Left ventricle myocardium inferior (tissue), 1 donor: Measurements from ENCODE around the gene UNC5A. TPM values are rescaled to one million over a fixed set of nuclear protein-coding genes. Genes with fewer than 3 reads are reported as not detected.

Experiments
- DNase-seq: peaks from one replicate; pipeline ENCODE4 v3.0.0-alpha.2; 2020
- H3K27ac ChIP-seq: fragments of 200-600 bp; replicated peaks from 2 replicates; pipeline ENCODE4 v1.8.0; 2021
- H3K27me3 ChIP-seq: fragments of 200-600 bp; 2 replicates; pipeline ENCODE4 v1.8.0; 2021; ENCODE audit warnings: low read depth
- H3K36me3 ChIP-seq: fragments of 200-600 bp; 2 replicates; pipeline ENCODE4 v1.8.0; 2021
- H3K4me1 ChIP-seq: fragments of 200-600 bp; 2 replicates; pipeline ENCODE4 v1.8.0; 2021
- H3K4me3 ChIP-seq: fragments of 200-600 bp; 2 replicates; pipeline ENCODE4 v1.8.0; 2021; ENCODE audit warnings: mild to moderate bottlenecking, moderate library complexity
- H3K9me3 ChIP-seq: fragments of 200-600 bp; replicated peaks from 2 replicates; pipeline ENCODE4 v1.8.0; 2021
- CTCF ChIP-seq: fragments of 200-600 bp; IDR thresholded peaks from 2 replicates; pipeline ENCODE4 v1.8.0; 2021; ENCODE audit warnings: antibody characterized with exemption, mild to moderate bottlenecking, borderline replicate concordance
- intact Hi-C: fragments of 100-400 bp; cut with micrococcal nuclease; formaldehyde crosslinking; loops from one replicate; pipeline ENCODE4 v1.11.0; 2022
- total RNA-seq: library from RNA; stranded (reverse); fragmentation: NEBNext Ultra II Directional; extraction: Animal tissue kit (Norgen Biotek cat#: 25700); gene quantifications from one replicate; pipeline ENCODE4 v1.2.1, GENCODE V29; 2021
- donor health status: DM: no; HTN: yes; CAD: no; lungs with severe emphysema.

Gene UNC5A
- total RNA-seq, 1 donor from 2014 or later: not detected

- Histone ChIP-seq H3K36me3 (peaks cover 58% of the 10 kb centered on the region), H3K9me3 (no peaks in the 10 kb centered on the region), H3K27ac (no peak overlapping the region), H3K27me3 (no peaks in the 10 kb centered on the region), H3K4me1 (peaks cover 3% of the 10 kb centered on the region), H3K4me3 (no peak overlapping the region)
- intact Hi-C loops: no loop called here
- no peak for TF ChIP-seq CTCF
- DNase-seq: no peak
Observed at GRCh38 chr5:176902911-176903664, 92.7 kb downstream of the UNC5A start.

- peaks cover 3% of the 10 kb centered on the region for H3K4me1 ChIP-seq
- intact Hi-C loops: no loop called here
- DNase-seq: no peak
- no peak for TF ChIP-seq CTCF
- H3K9me3 ChIP-seq: no peaks in the 10 kb centered on the region
- peaks cover 69% of the 10 kb centered on the region for H3K36me3 ChIP-seq
- H3K27me3 ChIP-seq: no peaks in the 10 kb centered on the region
- no peak overlapping the region for H3K27ac ChIP-seq
- no peak overlapping the region for H3K4me3 ChIP-seq
Observed at GRCh38 chr5:176904276-176904675, 93.9 kb downstream of the UNC5A start.

- H3K4me3 ChIP-seq: no peak overlapping the region
- no peaks in the 10 kb centered on the region for H3K27me3 ChIP-seq
- H3K4me1 ChIP-seq: no peaks in the 10 kb centered on the region
- no peak overlapping the region for H3K27ac ChIP-seq
- TF ChIP-seq CTCF: no peak
- peaks cover 79% of the 10 kb centered on the region for H3K36me3 ChIP-seq
- intact Hi-C loops: no loop called here
- no peaks in the 10 kb centered on the region for H3K9me3 ChIP-seq
- DNase-seq: no peak
Observed at GRCh38 chr5:176906126-176906525, 95.8 kb downstream of the UNC5A start.

GRCh38 chr5:176906796-176907195 is 96.4 kb downstream of the UNC5A start:
- H3K9me3 ChIP-seq: no peaks in the 10 kb centered on the region
- no peak for TF ChIP-seq CTCF
- no peaks in the 10 kb centered on the region for H3K4me1 ChIP-seq
- no peak overlapping the region for H3K4me3 ChIP-seq
- peaks cover 85% of the 10 kb centered on the region for H3K36me3 ChIP-seq
- H3K27me3 ChIP-seq: no peaks in the 10 kb centered on the region
- intact Hi-C loops: no loop called here
- no peak overlapping the region for H3K27ac ChIP-seq
- no peak for DNase-seq

GRCh38 chr5:176908675-176909368 is 98.5 kb downstream of the UNC5A start:
- H3K9me3 ChIP-seq: no peaks in the 10 kb centered on the region
- H3K27ac ChIP-seq: no peak overlapping the region
- intact Hi-C loops: no loop called here
- DNase-seq: no peak
- H3K27me3 ChIP-seq: no peaks in the 10 kb centered on the region
- no peaks in the 10 kb centered on the region for H3K4me1 ChIP-seq
- H3K36me3 ChIP-seq: peaks cover 70% of the 10 kb centered on the region
- TF ChIP-seq CTCF: no peak
- no peak overlapping the region for H3K4me3 ChIP-seq
